ENCODE data around the gene RPS27. TPM values are rescaled to one million over a fixed set of nuclear protein-coding genes. Genes with fewer than 3 reads are reported as not detected.

Gene RPS27
- total and polyA plus RNA-seq, 2 of the 13 experiments (the other 11 are each of a cell fraction or from before 2014, with no cell fraction given): 3,737 to 9,964 TPM

GRCh38 chr1:153958111-153958960 is 32.2 kb upstream of the RPS27 start, which contains the start of gene CRTC2 (continued):
- 0 out of 2 replicates have a peak, but pooled peaks have one; percentile 17 for TF ChIP-seq ZBTB40 (IDR thresholded peaks at IDR 0.05)
- peak; percentile 57 for TF ChIP-seq ZBTB40 (CRISPR knock-in tag; IDR thresholded peaks at IDR 0.05)
- peak; percentile 62; the same call in 1 of the 2 replicates for TF ChIP-seq CHD2 (IDR thresholded peaks at IDR 0.05; ENCODE audit: low read depth, low read length)
- 0 out of 2 replicates have a peak, but pooled peaks have one; percentile 17 for TF ChIP-seq ZZZ3 (CRISPR knock-in tag; IDR thresholded peaks at IDR 0.05; ENCODE audit: borderline replicate concordance)
- no peak for TF ChIP-seq ZNF543 (CRISPR knock-in tag; IDR thresholded peaks at IDR 0.05)
- no peak for TF ChIP-seq CCAR2 (optimal IDR thresholded peaks at IDR 0.05; ENCODE audit: low read depth, low read length)
- 0 out of 2 replicates have a peak, but pooled peaks have one; percentile 46 for TF ChIP-seq LBX2 (CRISPR knock-in tag; IDR thresholded peaks at IDR 0.05; ENCODE audit: borderline replicate concordance)
- TF ChIP-seq ADNP (CRISPR knock-in tag; IDR thresholded peaks at IDR 0.05): no peak
- no peak for TF ChIP-seq ZNF160 (CRISPR knock-in tag; IDR thresholded peaks at IDR 0.05)
- 0 out of 2 replicates have a peak, but pooled peaks have one; percentile 44 for TF ChIP-seq ZNF549 (CRISPR knock-in tag; IDR thresholded peaks at IDR 0.05)
- TF ChIP-seq NFKB2 (CRISPR knock-in tag; IDR thresholded peaks at IDR 0.05; ENCODE audit: borderline replicate concordance): peak; percentile 81; the same call in 1 of the 2 replicates
- TF ChIP-seq ZNF205 (CRISPR knock-in tag; IDR thresholded peaks at IDR 0.05): no peak
- 0 out of 2 replicates have a peak, but pooled peaks have one; percentile 60 for TF ChIP-seq ZNF891 (CRISPR knock-in tag; IDR thresholded peaks at IDR 0.05)
- 0 out of 2 replicates have a peak, but pooled peaks have one; percentile 58 for TF ChIP-seq ZNF660 (CRISPR knock-in tag; IDR thresholded peaks at IDR 0.05; ENCODE audit: borderline replicate concordance, low read depth)
- no peak for TF ChIP-seq TEAD3 (CRISPR knock-in tag; optimal IDR thresholded peaks at IDR 0.05; ENCODE audit: borderline replicate concordance)
- no peak for TF ChIP-seq ZNF512B (CRISPR knock-in tag; IDR thresholded peaks at IDR 0.05; ENCODE audit: borderline replicate concordance)
